Erythroblast (primary cell): ENCODE measurements around the gene ZNF423.

ENCODE experiments used
- GATA1 ChIP-seq: IDR thresholded peaks from 2 replicates; pipeline ENCODE4 v1.6.1; 2011; ENCODE audit warnings: low read depth, mild to moderate bottlenecking, control low read depth, low read length, moderate library complexity
- POLR2A ChIP-seq: IDR thresholded peaks from 2 replicates; pipeline ENCODE4 v1.6.1; 2011; ENCODE audit warnings: mild to moderate bottlenecking, low read length

DNA sequence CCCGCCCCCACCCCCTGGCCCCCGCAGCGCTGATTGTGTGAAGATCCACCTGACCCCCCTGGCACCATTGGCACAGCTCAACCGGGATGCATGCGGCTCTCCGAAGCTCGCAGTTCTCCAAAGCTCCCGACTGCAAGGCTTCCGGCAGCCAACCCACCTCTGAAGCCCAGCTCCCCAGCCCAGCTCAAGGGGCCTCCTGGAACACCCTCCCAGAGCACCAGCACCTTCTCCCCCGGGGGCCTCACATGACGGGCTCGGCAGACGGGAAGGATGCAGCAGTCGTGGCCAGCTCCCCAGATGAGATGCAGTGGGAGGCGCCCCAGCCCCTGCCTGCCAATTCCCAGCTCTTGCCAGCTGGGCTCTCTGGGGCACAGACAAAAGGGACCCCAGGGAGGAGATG lies 215.3 kb downstream of the ZNF423 start:
- no peak for TF ChIP-seq POLR2A
- no peak for TF ChIP-seq GATA1
